OCI-LY1 (cell line): Measurements from ENCODE around the gene TFG.

Experiments
- CTCF ChIP-seq: fragments of 200-600 bp; sonication (generic), shearing (Covaris generic); IDR thresholded peaks from 2 replicates; pipeline ENCODE4 v1.5.1; 2017; ENCODE audit warnings: mild to moderate bottlenecking, antibody characterized with exemption, low read length, moderate library complexity, mixed read lengths
- EZH2 ChIP-seq: fragments of 200-600 bp; sonication (generic), shearing (Covaris generic); IDR thresholded peaks from 2 replicates; pipeline ENCODE4 v1.8.0; 2017; ENCODE audit warnings: borderline replicate concordance, mixed run types, mild to moderate bottlenecking, antibody characterized with exemption, low read length, moderate library complexity, mixed read lengths

DNA sequence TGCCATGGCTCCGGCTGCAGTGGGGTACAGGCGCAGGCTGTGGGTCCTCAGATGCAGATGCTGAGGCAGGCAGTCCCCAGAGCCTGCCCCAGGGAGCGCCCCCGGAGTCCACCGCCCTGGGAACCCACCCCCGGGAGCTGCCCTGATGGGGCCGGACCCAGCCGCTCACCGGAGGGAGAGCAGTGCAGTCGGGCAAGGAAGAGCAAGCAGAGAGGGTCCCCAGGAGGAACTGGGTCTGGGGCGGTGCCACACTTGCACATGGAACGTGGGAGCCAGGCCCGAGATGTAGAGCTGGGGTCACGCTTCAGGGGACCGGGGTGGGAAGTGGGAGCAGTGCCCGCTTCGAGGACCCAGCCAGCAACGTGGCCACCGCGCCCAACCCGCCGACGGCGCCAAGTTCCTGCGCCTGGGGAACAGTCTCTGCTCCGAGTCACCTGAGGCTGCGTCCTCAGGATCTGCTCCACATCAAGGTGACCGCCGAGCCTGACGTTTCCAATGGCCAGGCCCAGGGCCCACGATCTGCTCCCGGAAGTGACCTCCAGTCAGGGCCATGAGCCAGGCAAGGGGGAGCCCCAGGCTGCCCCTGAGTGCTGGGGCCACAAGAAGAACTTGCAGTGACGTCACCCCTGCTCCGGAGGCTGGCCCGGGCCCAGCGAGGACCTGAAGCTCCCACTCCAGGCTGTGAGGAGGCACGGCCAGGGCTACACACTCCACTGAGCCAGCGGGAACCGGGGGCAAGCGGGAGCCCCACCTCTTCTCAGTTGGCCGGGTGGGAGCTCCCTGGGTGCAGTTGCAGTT, 27.0 kb upstream of the TFG start:
- TF ChIP-seq CTCF (no peak), EZH2 (no peak)
